Measurements from ENCODE around the gene MORN1. TPM values are rescaled to one million over a fixed set of nuclear protein-coding genes. Genes with fewer than 3 reads are reported as not detected.

The MORN1 gene
- polyA plus RNA-seq, 1 donor (not counting 4 experiments of a cell fraction or from before 2014, with no cell fraction given) = 2.1 TPM

GRCh38 chr1:2339206-2340085 is 51.9 kb downstream of the MORN1 start:
- H2AFZ ChIP-seq (ENCODE audit: control insufficient read depth, low read length) = no peak overlapping the region
- no peak overlapping the region for H3K4me2 ChIP-seq (ENCODE audit: control insufficient read depth, extremely low read depth, insufficient read depth, low read depth, low read length)
- peaks cover 14% of the 10 kb centered on the region for H3K4me1 ChIP-seq (ENCODE audit: control insufficient read depth, extremely low read depth, insufficient read depth, low read length)
- no peaks in the 10 kb centered on the region for H3K9me3 ChIP-seq (ENCODE audit: control insufficient read depth, low read depth, low read length)
- no peaks in the 10 kb centered on the region for H4K20me1 ChIP-seq (ENCODE audit: control insufficient read depth, extremely low read depth, insufficient read depth, low read length)
- no peaks in the 10 kb centered on the region for H3K27me3 ChIP-seq (ENCODE audit: control insufficient read depth, extremely low read depth, insufficient read depth, low read length)
- no peaks in the 10 kb centered on the region for H3K36me3 ChIP-seq (ENCODE audit: control insufficient read depth in 2 of 2, extremely low read depth in 1 of 2, insufficient read depth in 2 of 2, low read length in 2 of 2)
- FAIRE-seq (no peak), DNase-seq (ENCODE audit: low read depth, low spot score) (no peak)
- no peak overlapping the region for H3K27ac ChIP-seq (ENCODE audit: control insufficient read depth, insufficient read depth, low read length)
- H3K9ac ChIP-seq (ENCODE audit: control insufficient read depth, extremely low read depth, insufficient read depth, low read length) = no peak overlapping the region
- TF ChIP-seq EZH2 (IDR thresholded peaks at IDR 0.05; ENCODE audit: low read length) = no peak
- no peak for TF ChIP-seq CTCF (optimal IDR thresholded peaks at IDR 0.05 in 1 of 3, IDR thresholded peaks at IDR 0.05 in 1 of 3, conservative IDR thresholded peaks at IDR 0.05 in 1 of 3; ENCODE audit: extremely low read depth in 1 of 3, insufficient read depth in 2 of 3, low read length in 3 of 3)
- no peaks in the 10 kb centered on the region for H3K9me1 ChIP-seq (ENCODE audit: control insufficient read depth, extremely low read depth, insufficient read depth, low read length)
- H3K79me2 ChIP-seq (ENCODE audit: control insufficient read depth, insufficient read depth, low read length) = no peaks in the 10 kb centered on the region
- H3K4me3 ChIP-seq (ENCODE audit: control insufficient read depth in 2 of 3, extremely low read depth in 1 of 3, insufficient read depth in 2 of 3, low read depth in 1 of 3, low read length in 3 of 3) = no peak overlapping the region
- dilution Hi-C loops (cut with MboI; ENCODE audit: extremely low pct_ligation_motif_present, low sequenced_read_pairs) = no loop called here

- FAIRE-seq (no peak), DNase-seq (ENCODE audit: low read depth, low spot score) (no peak)
- H2AFZ ChIP-seq (ENCODE audit: control insufficient read depth, low read length) = no peak overlapping the region
- no peak overlapping the region for H3K9ac ChIP-seq (ENCODE audit: control insufficient read depth, extremely low read depth, insufficient read depth, low read length)
- no peak overlapping the region for H3K27ac ChIP-seq (ENCODE audit: control insufficient read depth, insufficient read depth, low read length)
- H3K79me2 ChIP-seq (ENCODE audit: control insufficient read depth, insufficient read depth, low read length) = no peaks in the 10 kb centered on the region
- H3K4me2 ChIP-seq (ENCODE audit: control insufficient read depth, extremely low read depth, insufficient read depth, low read depth, low read length) = no peak overlapping the region
- dilution Hi-C loops (cut with MboI; ENCODE audit: extremely low pct_ligation_motif_present, low sequenced_read_pairs) = no loop called here
- H3K9me3 ChIP-seq (ENCODE audit: control insufficient read depth, low read depth, low read length) = no peaks in the 10 kb centered on the region
- TF ChIP-seq CTCF (optimal IDR thresholded peaks at IDR 0.05 in 1 of 3, IDR thresholded peaks at IDR 0.05 in 1 of 3, conservative IDR thresholded peaks at IDR 0.05 in 1 of 3; ENCODE audit: extremely low read depth in 1 of 3, insufficient read depth in 2 of 3, low read length in 3 of 3) (no peak), EZH2 (IDR thresholded peaks at IDR 0.05; ENCODE audit: low read length) (no peak)
- no peak overlapping the region for H3K4me3 ChIP-seq (ENCODE audit: control insufficient read depth in 2 of 3, extremely low read depth in 1 of 3, insufficient read depth in 2 of 3, low read depth in 1 of 3, low read length in 3 of 3)
- H3K9me1 ChIP-seq (ENCODE audit: control insufficient read depth, extremely low read depth, insufficient read depth, low read length) = no peaks in the 10 kb centered on the region
- H4K20me1 ChIP-seq (ENCODE audit: control insufficient read depth, extremely low read depth, insufficient read depth, low read length) = no peaks in the 10 kb centered on the region
- peaks cover 13% of the 10 kb centered on the region for H3K4me1 ChIP-seq (ENCODE audit: control insufficient read depth, extremely low read depth, insufficient read depth, low read length)
- no peaks in the 10 kb centered on the region for H3K36me3 ChIP-seq (ENCODE audit: control insufficient read depth in 2 of 2, extremely low read depth in 1 of 2, insufficient read depth in 2 of 2, low read length in 2 of 2)
- peaks cover 2% of the 10 kb centered on the region for H3K27me3 ChIP-seq (ENCODE audit: control insufficient read depth, extremely low read depth, insufficient read depth, low read length)
Observed at GRCh38 chr1:2337501-2337900, 53.9 kb downstream of the MORN1 start.
